Measurements from ENCODE around the gene NR0B2.
A peak's percentile ranks its signal among the peaks of the same experiment; 100 is the strongest.

Gene NR0B2, protein sequence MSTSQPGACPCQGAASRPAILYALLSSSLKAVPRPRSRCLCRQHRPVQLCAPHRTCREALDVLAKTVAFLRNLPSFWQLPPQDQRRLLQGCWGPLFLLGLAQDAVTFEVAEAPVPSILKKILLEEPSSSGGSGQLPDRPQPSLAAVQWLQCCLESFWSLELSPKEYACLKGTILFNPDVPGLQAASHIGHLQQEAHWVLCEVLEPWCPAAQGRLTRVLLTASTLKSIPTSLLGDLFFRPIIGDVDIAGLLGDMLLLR

DNA sequence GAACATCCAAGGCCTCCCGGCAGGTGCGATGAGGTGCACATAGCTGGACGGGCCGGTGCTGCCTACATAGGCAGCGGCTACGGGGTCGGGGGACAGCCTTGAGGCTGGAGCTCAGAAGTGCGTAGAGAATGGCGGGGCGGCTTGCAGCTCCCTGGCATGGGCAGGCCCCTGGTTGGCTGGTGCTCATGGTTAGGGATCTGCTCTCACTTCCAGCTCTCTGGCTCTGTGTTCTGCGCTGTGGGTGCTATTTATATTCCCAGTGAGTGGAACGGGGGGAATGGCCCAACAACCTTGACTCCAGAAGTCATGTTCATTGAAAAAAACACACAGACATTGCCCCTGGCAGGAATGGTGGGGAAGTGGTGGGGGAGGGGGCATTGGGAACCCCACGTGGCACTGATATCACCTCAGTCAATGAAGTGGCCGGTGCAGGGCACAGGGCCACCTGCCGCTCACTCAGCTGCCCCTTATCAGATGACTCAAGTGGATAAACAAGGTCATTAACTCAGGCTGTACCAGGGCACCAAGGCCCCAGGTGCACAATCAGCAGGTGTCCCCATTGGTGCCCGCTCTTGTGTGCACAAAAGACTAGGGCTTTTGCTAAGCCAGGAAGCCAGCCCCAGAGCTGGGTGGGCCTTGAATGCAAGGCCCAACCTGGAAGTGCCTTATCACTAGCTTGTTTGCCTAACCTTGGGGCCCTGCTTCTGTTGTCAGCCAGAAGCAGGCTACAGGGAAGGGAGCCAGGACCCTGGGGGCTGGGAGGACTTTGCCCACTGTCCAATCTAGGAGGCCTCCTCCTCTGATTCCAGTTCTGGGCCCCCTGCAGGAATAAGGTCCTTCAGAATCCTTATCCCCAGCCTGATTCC, at the start of gene NR0B2:
TSS of gene NR0B2 (minus strand) at position 222 of the 866 bp plus-strand sequence. CDS start at position 187, 35 bp downstream.
- TF ChIP-seq, protein P1, sequence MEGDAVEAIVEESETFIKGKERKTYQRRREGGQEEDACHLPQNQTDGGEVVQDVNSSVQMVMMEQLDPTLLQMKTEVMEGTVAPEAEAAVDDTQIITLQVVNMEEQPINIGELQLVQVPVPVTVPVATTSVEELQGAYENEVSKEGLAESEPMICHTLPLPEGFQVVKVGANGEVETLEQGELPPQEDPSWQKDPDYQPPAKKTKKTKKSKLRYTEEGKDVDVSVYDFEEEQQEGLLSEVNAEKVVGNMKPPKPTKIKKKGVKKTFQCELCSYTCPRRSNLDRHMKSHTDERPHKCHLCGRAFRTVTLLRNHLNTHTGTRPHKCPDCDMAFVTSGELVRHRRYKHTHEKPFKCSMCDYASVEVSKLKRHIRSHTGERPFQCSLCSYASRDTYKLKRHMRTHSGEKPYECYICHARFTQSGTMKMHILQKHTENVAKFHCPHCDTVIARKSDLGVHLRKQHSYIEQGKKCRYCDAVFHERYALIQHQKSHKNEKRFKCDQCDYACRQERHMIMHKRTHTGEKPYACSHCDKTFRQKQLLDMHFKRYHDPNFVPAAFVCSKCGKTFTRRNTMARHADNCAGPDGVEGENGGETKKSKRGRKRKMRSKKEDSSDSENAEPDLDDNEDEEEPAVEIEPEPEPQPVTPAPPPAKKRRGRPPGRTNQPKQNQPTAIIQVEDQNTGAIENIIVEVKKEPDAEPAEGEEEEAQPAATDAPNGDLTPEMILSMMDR (IDR thresholded peaks at IDR 0.05; ENCODE audit: unreplicated experiment in 3 of 3), result no peak
- peaks cover 4% of the 10 kb centered on the region for H3K4me1 Mint-ChIP-seq
- H3K36me3 Mint-ChIP-seq (ENCODE audit: low read depth), result no peaks in the 10 kb centered on the region
- peaks cover 15% of the 10 kb centered on the region for H3K27me3 Mint-ChIP-seq (ENCODE audit: low read depth)
- no peaks in the 10 kb centered on the region for H3K9me3 Mint-ChIP-seq
- peak within 1 kb of the TSS in 1 of 3 experiments; percentile 70 for H3K27ac Mint-ChIP-seq
- H3K4me3 Mint-ChIP-seq, result no peak within 1 kb of the TSS

DNA sequence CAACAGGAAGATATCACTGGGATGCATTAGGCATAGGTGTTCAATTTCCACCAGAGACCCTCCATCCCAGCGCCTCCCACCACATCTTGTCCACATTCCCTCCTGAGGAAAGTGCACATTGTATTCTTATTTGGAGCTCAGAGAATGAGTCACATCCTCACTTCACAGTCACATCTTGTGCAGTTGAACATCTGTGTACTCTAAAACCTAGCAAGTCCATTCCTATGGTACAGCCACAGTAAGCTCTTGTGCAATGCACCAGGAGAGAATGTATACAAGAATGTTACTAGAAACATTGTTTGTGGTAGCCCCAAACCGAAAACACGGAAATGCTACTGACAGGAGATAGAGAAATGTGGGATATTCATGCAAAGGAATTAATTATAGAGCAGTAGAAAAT, 48.1 kb upstream of the NR0B2 start:
- peaks cover 6% of the 10 kb centered on the region for H3K4me1 Mint-ChIP-seq
- no peaks in the 10 kb centered on the region for H3K9me3 Mint-ChIP-seq
- H3K36me3 Mint-ChIP-seq (ENCODE audit: low read depth), result no peaks in the 10 kb centered on the region
- H3K27ac Mint-ChIP-seq, result no peak overlapping the region
- TF ChIP-seq, protein P1 (IDR thresholded peaks at IDR 0.05; ENCODE audit: unreplicated experiment in 3 of 3), result no peak
- peaks cover 86% of the 10 kb centered on the region for H3K27me3 Mint-ChIP-seq (ENCODE audit: low read depth)
- H3K4me3 Mint-ChIP-seq, result peak overlapping the region in 2 of 3 experiments; percentile 11 to 29

DNA sequence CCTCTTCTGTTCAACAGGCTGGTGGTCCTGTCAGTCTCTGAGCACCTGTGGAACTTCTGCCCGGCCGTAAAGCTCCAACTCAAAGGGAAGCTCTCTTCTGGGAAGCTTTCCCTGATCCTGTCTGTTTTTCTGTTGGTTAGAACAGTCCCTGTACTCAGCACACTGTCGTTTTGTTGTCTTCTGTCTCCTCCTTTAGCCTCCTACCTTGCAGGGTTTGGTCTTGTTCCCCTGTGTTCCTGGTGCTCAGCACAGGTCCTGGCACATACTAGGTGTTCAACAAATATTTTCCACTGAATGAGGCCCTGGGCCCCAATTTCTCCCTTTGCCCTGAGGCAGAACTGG, 46.8 kb upstream of the NR0B2 start:
- peaks cover 86% of the 10 kb centered on the region for H3K27me3 Mint-ChIP-seq (ENCODE audit: low read depth)
- H3K36me3 Mint-ChIP-seq (ENCODE audit: low read depth), result no peaks in the 10 kb centered on the region
- peaks cover 6% of the 10 kb centered on the region for H3K4me1 Mint-ChIP-seq
- peak overlapping the region; percentile 75 to 85 (median 76) for H3K4me3 Mint-ChIP-seq
- TF ChIP-seq, protein P1 (IDR thresholded peaks at IDR 0.05; ENCODE audit: unreplicated experiment in 3 of 3), result no peak
- peak overlapping the region in 1 of 3 experiments; percentile 12 for H3K27ac Mint-ChIP-seq
- no peaks in the 10 kb centered on the region for H3K9me3 Mint-ChIP-seq

DNA sequence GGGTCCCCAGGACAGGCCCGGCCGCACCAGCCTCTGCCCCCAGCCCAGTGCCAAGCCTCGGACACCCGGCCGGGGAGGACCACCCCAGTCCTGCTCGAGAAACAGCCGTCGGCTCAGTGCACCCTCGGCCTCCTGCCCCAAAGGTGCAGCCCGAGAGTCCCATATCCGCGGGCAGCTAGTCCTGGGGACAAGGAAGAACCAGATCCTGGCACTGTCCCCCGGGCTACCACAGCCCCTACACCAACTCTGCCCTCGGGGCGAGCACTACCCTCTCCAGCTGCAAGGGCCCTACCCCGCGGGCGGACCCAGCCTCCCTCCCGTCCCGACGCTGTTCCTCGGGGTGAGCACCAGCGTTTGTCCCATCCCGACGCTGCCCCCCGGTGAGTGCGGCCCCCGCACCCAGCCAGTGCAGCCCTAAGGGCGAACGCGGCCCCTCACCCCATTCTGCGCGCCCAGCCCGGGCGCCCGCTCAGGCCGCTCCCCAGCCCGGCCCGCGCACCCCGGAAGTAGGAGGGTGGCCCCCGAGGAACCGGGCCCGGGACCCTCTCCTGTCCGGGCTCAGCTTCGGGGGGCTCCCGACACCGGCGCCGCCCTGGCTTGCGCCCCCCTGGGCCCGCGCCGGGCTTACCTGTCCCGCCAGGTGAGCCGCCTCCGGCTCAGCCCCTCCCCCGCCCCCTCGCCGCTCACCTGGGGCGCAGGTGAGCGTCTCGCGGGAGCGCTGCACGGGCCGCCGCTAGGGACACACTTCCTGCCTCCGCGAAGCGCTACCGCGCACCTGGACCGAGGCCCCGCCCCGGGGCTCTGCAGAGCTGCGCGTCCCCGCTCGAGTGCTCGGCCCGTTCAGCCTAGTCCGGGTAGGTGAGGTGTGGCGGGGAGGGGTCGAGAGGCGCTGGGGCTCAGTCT, 46.2 kb upstream of the NR0B2 start, which contains the start of gene KDF1:
TSS of gene KDF1 (minus strand) at position 747 of the 903 bp plus-strand sequence. CDS start 8,088 bp downstream, outside the sequence.
- no peaks in the 10 kb centered on the region for H3K9me3 Mint-ChIP-seq
- peak within 1 kb of the TSS in 1 of 3 experiments; percentile 12 for H3K27ac Mint-ChIP-seq
- peaks cover 91% of the 10 kb centered on the region for H3K27me3 Mint-ChIP-seq (ENCODE audit: low read depth)
- H3K4me1 Mint-ChIP-seq, result peaks cover 6% of the 10 kb centered on the region
- no peaks in the 10 kb centered on the region for H3K36me3 Mint-ChIP-seq (ENCODE audit: low read depth)
- TF ChIP-seq, protein P1 (IDR thresholded peaks at IDR 0.05; ENCODE audit: unreplicated experiment in 3 of 3), result no peak
- H3K4me3 Mint-ChIP-seq, result peak within 1 kb of the TSS; percentile 75 to 85 (median 76)

DNA sequence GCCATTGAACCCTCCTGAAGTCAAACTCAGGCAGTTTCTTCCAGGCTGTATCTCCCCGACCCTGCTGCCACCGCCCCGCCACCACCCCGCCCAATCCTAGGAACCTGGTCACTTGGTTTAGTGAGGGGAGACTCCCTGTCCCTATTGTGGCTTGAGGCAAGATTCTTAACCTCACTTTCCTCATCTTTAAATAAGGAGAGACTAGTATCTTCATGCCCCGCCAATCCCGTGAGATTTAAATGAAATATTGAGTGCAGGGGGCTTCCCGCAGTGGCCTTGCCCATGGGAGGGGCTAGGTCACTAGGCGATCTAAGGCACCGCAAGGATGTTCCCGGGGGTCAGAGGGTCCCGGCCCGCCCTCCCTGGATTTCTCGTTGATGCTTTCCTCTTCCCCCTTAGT, 45.5 kb upstream of the NR0B2 start:
- Mint-ChIP-seq H3K27ac (no peak overlapping the region), H3K9me3 (no peaks in the 10 kb centered on the region), H3K27me3 (ENCODE audit: low read depth) (peaks cover 84% of the 10 kb centered on the region), H3K4me1 (peaks cover 6% of the 10 kb centered on the region), H3K4me3 (peak overlapping the region in 2 of 3 experiments; percentile 69 to 71), H3K36me3 (ENCODE audit: low read depth) (no peaks in the 10 kb centered on the region)
- TF ChIP-seq, protein P1 (IDR thresholded peaks at IDR 0.05; ENCODE audit: unreplicated experiment in 3 of 3), result no peak
